Glutamatergic neuron (in vitro differentiated cells): ENCODE results near the gene LAMTOR3. TPM values are rescaled to one million over a fixed set of nuclear protein-coding genes. Genes with fewer than 3 reads are reported as not detected.

ENCODE experiments used
- DNase-seq: peaks from one replicate; pipeline ENCODE4 v3.0.0; 2022
- H3K27ac Mint-ChIP-seq: one replicate; pipeline ENCODE4 v1.8.0; 2020; ENCODE audit warnings: mild to moderate bottlenecking, mixed read lengths, inconsistent platforms; ENCODE audit not compliant: unreplicated experiment
- H3K27me3 Mint-ChIP-seq: one replicate; pipeline ENCODE4 v1.8.0; 2020; ENCODE audit warnings: mild to moderate bottlenecking, moderate library complexity, mixed read lengths, inconsistent platforms; ENCODE audit not compliant: unreplicated experiment
- H3K36me3 Mint-ChIP-seq: one replicate; pipeline ENCODE4 v1.8.0; 2020; ENCODE audit warnings: mild to moderate bottlenecking, mixed read lengths, inconsistent platforms; ENCODE audit not compliant: unreplicated experiment
- H3K4me1 Mint-ChIP-seq: one replicate; pipeline ENCODE4 v1.8.0; 2020; ENCODE audit warnings: mild to moderate bottlenecking, low read depth, mixed read lengths, inconsistent platforms; ENCODE audit not compliant: unreplicated experiment
- H3K4me3 Mint-ChIP-seq: one replicate; pipeline ENCODE4 v1.8.0; 2020; ENCODE audit warnings: mild to moderate bottlenecking, mixed read lengths, inconsistent platforms; ENCODE audit not compliant: unreplicated experiment
- H3K9me3 Mint-ChIP-seq: one replicate; pipeline ENCODE4 v1.8.0; 2020; ENCODE audit warnings: mild to moderate bottlenecking, moderate library complexity, mixed read lengths, inconsistent platforms; ENCODE audit not compliant: unreplicated experiment
- CTCF ChIP-seq: fragments of 200-600 bp; sonication (generic); IDR thresholded peaks from one replicate; pipeline ENCODE4 v1.5.0; 2021; ENCODE audit not compliant: partially characterized antibody, unreplicated experiment
- total RNA-seq: library from RNA; stranded (reverse); fragmentation: NEBNext Ultra II Directional; extraction: Animal tissue kit (Norgen Biotek cat#: 25700); gene quantifications from one replicate; pipeline ENCODE4 v1.2.1, GENCODE V29; 2021; ENCODE audit not compliant: unreplicated experiment

LAMTOR3 gene
- total RNA-seq, 1 donor from 2014 or later, result 39.1 TPM

GRCh38 chr4:99885063-99885664 is 9.1 kb downstream of the LAMTOR3 start:
- no peak for DNase-seq
- H3K36me3 Mint-ChIP-seq, result no peaks in the 10 kb centered on the region
- no peaks in the 10 kb centered on the region for H3K9me3 Mint-ChIP-seq
- H3K4me3 Mint-ChIP-seq, result no peak overlapping the region
- no peak for TF ChIP-seq CTCF
- H3K27me3 Mint-ChIP-seq, result no peaks in the 10 kb centered on the region
- H3K4me1 Mint-ChIP-seq, result no peaks in the 10 kb centered on the region
- no peak overlapping the region for H3K27ac Mint-ChIP-seq

DNA sequence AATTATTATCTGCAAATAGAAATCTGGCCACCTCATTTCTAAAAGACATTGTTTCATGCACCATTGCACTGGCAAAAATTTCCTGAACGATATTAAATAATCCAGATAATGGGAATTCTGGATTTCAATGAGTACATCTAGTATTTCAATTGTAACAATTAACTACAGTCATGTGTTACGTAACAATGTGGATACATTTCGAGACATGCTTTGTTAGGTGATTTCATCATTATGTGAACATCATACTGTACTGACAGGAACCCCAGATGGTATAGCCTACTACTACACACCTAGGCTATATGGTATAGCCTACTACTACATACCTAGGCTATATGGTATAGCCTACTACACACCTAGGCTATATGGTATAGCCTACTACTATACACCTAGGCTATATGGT is 14.8 kb downstream of the LAMTOR3 start:
- Mint-ChIP-seq H3K4me3 (no peak overlapping the region), H3K4me1 (no peaks in the 10 kb centered on the region), H3K27ac (no peak overlapping the region), H3K27me3 (no peaks in the 10 kb centered on the region), H3K36me3 (no peaks in the 10 kb centered on the region), H3K9me3 (no peaks in the 10 kb centered on the region)
- no peak for TF ChIP-seq CTCF
- DNase-seq, result no peak

DNA sequence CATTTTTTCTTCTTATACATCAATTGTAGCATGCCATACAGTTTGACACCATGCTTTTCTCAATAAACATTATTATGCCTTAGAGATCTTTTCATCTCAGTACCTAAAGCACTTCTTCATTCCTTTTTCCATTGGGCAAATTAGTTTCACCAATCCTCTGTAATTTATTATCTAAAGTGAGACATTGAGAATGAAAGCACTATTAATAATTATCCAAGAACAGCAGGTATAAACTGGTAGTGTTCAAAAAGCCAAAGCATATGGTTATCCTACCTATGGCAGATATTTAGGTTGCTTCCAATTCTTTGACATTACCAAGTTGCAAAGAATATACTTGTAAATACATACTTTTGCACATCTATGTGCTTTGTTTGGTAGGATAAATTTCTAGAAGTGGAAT is 15.6 kb downstream of the LAMTOR3 start:
- no peaks in the 10 kb centered on the region for H3K4me1 Mint-ChIP-seq
- H3K4me3 Mint-ChIP-seq, result no peak overlapping the region
- DNase-seq, result no peak
- no peaks in the 10 kb centered on the region for H3K27me3 Mint-ChIP-seq
- no peaks in the 10 kb centered on the region for H3K9me3 Mint-ChIP-seq
- no peak for TF ChIP-seq CTCF
- no peak overlapping the region for H3K27ac Mint-ChIP-seq
- H3K36me3 Mint-ChIP-seq, result no peaks in the 10 kb centered on the region

- H3K9me3 Mint-ChIP-seq, result no peaks in the 10 kb centered on the region
- no peaks in the 10 kb centered on the region for H3K4me1 Mint-ChIP-seq
- H3K4me3 Mint-ChIP-seq, result no peak overlapping the region
- no peak overlapping the region for H3K27ac Mint-ChIP-seq
- no peaks in the 10 kb centered on the region for H3K27me3 Mint-ChIP-seq
- DNase-seq, result no peak
- no peaks in the 10 kb centered on the region for H3K36me3 Mint-ChIP-seq
- no peak for TF ChIP-seq CTCF
Measured at GRCh38 chr4:99876946-99877345, 17.3 kb downstream of the LAMTOR3 start.

- no peak for DNase-seq
- H3K9me3 Mint-ChIP-seq, result no peaks in the 10 kb centered on the region
- H3K27me3 Mint-ChIP-seq, result no peaks in the 10 kb centered on the region
- no peak for TF ChIP-seq CTCF
- H3K27ac Mint-ChIP-seq, result no peak overlapping the region
- H3K4me3 Mint-ChIP-seq, result no peak overlapping the region
- H3K4me1 Mint-ChIP-seq, result no peaks in the 10 kb centered on the region
- no peaks in the 10 kb centered on the region for H3K36me3 Mint-ChIP-seq
Measured at GRCh38 chr4:99875071-99875470, 19.2 kb downstream of the LAMTOR3 start.
